NOMO-1 (cell line): ENCODE results near the gene KCNJ10.

Source experiments
- DNase-seq, 2 experiments: peaks; one replicate each; lab custom pipeline; 2025; ENCODE audit not compliant: unreplicated experiment in 2 of 2; lab: John Stamatoyannopoulos, UW

Gene KCNJ10

DNA sequence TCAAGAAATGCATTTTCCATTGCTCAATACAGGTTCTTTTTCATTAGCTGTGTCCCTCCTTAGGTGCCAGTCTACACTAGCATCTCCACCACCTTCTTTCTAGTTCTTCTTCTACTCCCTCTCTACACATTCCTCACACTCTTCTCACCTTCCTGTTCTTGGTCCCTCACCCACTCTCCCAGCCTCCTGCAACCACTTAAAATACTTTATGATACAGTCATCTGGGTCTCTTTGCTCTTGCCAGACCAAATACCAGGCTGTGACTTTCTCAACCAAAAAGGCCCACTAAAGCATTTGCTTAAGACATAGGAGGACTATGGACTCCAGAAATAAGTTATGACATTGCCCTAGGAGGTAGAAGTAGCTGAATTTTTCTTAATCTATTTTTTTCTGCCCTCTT is 73.3 kb downstream of the KCNJ10 start:
- DNase-seq, result no peak

DNA sequence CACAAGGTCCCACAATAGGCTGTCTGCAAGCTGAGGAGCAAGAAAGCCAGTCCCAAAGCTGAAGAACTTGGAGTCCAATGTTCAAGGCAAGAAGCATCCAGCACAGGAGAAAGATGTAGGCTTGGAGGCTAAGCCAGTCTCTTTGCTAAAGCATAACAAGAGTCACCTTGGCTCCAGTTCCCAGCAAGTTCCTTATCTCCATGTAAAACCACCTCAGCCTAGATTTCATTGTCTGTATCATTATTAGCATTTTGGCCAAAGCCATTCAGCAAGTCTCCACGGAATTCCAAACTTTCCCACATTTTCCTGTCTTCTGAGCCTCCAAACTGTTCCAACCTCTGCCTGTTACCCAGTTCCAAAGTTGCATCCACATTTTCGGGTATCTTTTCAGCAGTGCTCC is 75.1 kb downstream of the KCNJ10 start:
- no peak for DNase-seq

- no peak for DNase-seq
These were observed 76.0 kb downstream of the KCNJ10 start for GRCh38 chr1:159993911-159994310.

GRCh38 chr1:159992161-159992560 is 77.8 kb downstream of the KCNJ10 start:
- no peak for DNase-seq

GRCh38 chr1:159991513-159991912 is 78.4 kb downstream of the KCNJ10 start:
- peak; percentile 64 to 85 for DNase-seq

DNA sequence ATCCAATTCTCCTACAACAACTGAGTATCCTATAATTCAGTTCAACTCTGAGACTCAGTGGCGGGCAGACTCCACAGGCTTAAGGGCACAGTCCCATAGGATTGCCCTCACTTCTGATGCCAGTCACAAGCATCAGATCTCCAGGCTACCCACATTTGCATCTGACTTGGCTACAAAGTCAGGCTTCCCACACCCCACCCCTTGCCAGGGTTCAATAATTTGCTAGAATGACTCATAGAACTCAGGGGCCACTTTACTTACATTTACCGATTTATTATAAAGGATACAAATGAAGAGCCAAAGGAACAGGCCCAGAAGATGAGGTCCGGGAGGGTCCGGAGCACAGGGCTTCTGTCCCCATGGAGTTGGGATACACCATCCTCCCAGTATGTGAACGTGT is 80.0 kb downstream of the KCNJ10 start:
- no peak for DNase-seq

GRCh38 chr1:159989581-159989980 is 80.4 kb downstream of the KCNJ10 start:
- no peak for DNase-seq

DNA sequence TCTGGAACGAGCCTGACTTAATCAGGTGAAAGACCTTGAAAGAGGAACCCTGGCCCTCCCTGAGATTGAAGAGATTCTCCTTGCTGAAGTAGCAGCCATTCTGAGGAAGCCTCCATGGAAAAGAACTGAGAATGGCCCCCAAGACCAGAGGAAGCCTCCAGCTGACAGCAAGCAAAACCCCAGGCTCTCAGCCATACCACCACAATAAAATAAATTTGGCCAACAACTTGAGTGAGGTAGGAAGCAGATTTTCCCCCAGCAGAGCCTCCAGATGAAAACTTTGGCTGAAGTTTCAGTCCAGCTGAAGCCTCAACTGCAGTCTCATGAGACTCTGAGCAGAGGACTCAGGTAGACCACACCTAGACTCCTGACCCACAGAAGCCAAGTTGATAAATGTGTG is 82.0 kb downstream of the KCNJ10 start:
- DNase-seq, result no peak

- no peak for DNase-seq
These were observed 82.8 kb downstream of the KCNJ10 start for GRCh38 chr1:159987186-159987585.

DNA sequence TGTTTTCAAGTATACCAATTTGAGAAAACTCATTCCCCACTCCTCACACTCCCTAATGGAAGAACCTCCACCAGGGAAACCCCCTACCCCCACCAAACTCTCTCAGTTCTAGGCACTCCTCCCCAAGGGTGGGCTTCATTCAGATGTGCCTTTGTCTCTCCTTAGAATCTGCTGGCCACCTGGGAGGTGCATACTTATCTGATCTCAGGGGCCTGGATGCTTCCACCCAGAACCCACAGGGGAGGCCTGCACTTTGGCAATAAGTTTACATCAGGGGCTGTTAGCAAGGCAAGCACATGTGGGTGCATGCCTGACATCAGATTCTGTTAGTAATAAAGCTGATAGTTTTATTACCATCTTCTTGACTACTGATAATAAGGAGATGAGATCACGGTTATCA is 83.4 kb downstream of the KCNJ10 start:
- no peak for DNase-seq

- no peak for DNase-seq
These were observed 83.9 kb downstream of the KCNJ10 start for GRCh38 chr1:159986093-159986492.

- no peak for DNase-seq
These were observed 84.5 kb downstream of the KCNJ10 start for GRCh38 chr1:159985473-159985872.

GRCh38 chr1:159983681-159984080 is 86.3 kb downstream of the KCNJ10 start:
- DNase-seq, result no peak

GRCh38 chr1:159982280-159982679 is 87.7 kb downstream of the KCNJ10 start:
- DNase-seq, result no peak

- DNase-seq, result no peak
These were observed 88.5 kb downstream of the KCNJ10 start for GRCh38 chr1:159981351-159982055.

- no peak for DNase-seq
These were observed 89.2 kb downstream of the KCNJ10 start for GRCh38 chr1:159980786-159981185.

GRCh38 chr1:159980076-159980475 is 89.9 kb downstream of the KCNJ10 start:
- no peak for DNase-seq

- no peak for DNase-seq
These were observed 90.7 kb downstream of the KCNJ10 start for GRCh38 chr1:159979257-159979656.

DNA sequence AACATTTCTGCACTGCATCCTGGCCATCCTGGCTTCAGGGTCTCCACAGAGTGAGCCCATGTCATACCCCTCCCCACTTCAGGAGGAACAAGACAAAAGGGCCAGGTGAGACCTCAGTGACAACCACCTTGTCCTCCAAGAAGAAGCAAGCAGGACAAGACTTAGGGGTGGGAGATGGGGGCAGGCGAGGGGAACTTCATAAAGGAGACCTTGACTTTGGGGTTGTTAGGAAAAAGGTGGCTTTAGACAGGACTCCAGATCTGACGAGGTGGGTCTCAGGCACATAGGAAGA is 91.9 kb downstream of the KCNJ10 start:
- no peak for DNase-seq

GRCh38 chr1:159977364-159978106 is 92.4 kb downstream of the KCNJ10 start:
- no peak for DNase-seq

DNA sequence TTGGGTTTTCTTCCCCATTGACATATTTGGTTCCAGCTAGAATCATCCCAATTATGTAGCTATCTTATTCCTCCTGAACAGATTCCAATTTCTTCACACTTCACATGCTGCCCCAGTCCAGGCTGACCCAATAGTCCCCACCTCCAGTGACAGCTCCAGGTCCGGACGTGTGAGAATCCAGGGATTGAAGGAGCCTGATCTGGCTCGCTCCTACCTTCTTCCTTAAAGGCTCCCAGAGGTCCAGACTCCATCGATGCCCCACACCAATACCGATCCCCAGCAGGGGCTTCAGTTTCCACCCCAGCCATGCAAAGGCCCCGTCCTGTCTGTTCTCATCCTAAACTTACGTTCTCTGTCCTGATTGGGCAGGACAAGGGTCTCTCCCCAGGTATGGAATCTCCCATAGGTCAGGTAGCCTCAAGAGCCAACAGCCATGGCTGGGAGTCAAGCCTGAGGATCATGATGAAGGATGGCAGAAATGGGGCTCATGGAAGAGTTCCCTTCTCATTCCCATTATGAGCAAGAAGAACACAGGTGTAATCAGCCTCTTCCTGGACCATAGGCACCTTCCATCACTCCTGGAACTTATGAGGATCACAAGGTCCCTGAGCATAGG is 95.5 kb downstream of the KCNJ10 start:
- DNase-seq, result no peak

GRCh38 chr1:159973350-159973940 is 96.5 kb downstream of the KCNJ10 start:
- no peak for DNase-seq
